ENCODE data around the gene RGL3. TPM values are rescaled to one million over a fixed set of nuclear protein-coding genes. Genes with fewer than 3 reads are reported as not detected.

Gene RGL3
- total RNA-seq, 3 donors from 2014 or later, result 3.7 to 18.4 (median 9.8) TPM

DNA sequence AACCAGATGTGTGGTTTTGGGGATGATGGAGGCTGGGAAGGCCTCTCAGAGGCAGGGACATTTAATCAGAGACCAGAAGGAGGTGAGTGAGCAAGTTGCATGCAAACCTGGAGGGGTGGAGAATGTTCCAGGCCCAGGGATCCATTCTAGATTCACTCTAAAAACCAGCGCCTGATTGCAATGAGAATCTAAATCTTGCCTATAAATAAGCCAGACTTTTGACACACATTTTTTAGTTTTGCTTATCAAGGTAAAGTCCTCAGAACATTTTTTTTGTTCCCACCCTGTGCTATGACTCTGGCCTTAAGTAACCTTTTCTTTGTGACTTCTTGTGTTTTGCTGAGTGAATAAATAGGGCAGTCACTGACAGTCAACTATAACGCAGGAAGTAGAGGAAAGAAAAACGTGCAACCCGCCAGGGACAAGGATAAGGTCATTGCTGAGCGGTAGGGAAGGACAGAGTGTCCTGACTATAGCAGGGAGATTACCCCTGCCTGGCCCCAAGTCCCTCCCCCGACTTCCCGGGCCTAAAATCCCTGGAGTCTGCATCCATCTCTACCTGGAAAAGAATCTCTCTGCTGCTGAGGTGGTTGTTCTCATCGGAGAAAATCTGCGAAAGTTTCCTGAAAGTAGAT, 14.4 kb downstream of the RGL3 start:
- intact Hi-C loops (cut with DNase I; ENCODE audit: low total_unique reads), result no loop called here
- no peak for DNase-seq (ENCODE audit: low spot score in 2 of 2)
- Histone ChIP-seq H3K4me3 (no peak overlapping the region), H3K27me3 (no peaks in the 10 kb centered on the region), H3K36me3 (no peaks in the 10 kb centered on the region), H3K27ac (no peak overlapping the region), H3K4me1 (no peaks in the 10 kb centered on the region), H3K9me3 (no peaks in the 10 kb centered on the region)
- TF ChIP-seq POLR2AphosphoS5 (IDR thresholded peaks at IDR 0.05) (no peak), POLR2A (IDR thresholded peaks at IDR 0.05) (no peak)

DNA sequence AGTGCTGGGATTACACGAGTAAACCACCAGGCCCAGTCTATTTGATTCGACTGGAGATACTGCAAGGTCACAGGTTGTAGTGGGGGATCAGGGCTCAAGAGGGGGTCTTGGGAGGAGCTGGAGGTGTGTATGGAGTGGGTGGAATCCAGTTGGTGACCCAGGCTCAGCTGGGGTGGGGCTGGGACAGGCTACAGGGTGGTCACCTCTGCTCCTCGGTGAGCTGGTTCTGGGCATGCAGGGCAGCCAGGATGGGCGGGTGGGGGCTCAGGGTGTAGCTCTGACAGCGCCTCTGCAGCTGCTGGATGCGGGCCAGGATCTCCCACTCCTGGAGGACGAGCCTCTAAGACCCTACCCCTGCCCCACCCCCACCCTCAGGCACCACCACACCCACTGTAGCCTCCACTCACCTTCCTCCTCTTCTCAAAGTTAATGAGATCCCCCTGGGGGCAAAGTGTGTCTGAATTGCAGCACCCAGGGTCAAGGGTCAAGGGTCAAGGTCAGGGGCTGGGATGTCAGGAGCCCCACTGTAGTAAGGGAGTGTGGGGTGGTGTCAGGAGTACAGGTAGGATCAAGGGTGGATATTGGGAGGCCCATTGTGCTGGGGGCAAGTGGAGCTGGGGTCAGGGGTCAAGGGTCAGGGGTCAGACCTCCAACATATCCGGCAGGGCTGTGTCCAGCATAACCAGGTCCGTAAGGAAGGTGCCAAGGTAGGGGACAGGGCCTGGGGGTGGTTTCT, 17.1 kb downstream of the RGL3 start:
- intact Hi-C loops (cut with DNase I; ENCODE audit: low total_unique reads), result no loop called here
- TF ChIP-seq POLR2AphosphoS5 (IDR thresholded peaks at IDR 0.05) (no peak), POLR2A (IDR thresholded peaks at IDR 0.05) (no peak)
- TF ChIP-seq, protein P1, sequence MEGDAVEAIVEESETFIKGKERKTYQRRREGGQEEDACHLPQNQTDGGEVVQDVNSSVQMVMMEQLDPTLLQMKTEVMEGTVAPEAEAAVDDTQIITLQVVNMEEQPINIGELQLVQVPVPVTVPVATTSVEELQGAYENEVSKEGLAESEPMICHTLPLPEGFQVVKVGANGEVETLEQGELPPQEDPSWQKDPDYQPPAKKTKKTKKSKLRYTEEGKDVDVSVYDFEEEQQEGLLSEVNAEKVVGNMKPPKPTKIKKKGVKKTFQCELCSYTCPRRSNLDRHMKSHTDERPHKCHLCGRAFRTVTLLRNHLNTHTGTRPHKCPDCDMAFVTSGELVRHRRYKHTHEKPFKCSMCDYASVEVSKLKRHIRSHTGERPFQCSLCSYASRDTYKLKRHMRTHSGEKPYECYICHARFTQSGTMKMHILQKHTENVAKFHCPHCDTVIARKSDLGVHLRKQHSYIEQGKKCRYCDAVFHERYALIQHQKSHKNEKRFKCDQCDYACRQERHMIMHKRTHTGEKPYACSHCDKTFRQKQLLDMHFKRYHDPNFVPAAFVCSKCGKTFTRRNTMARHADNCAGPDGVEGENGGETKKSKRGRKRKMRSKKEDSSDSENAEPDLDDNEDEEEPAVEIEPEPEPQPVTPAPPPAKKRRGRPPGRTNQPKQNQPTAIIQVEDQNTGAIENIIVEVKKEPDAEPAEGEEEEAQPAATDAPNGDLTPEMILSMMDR (IDR thresholded peaks at IDR 0.05), result no peak
- Histone ChIP-seq H3K27ac (no peak overlapping the region), H3K27me3 (no peaks in the 10 kb centered on the region), H3K36me3 (no peaks in the 10 kb centered on the region), H3K9me3 (no peaks in the 10 kb centered on the region), H3K4me3 (no peak overlapping the region), H3K4me1 (no peaks in the 10 kb centered on the region)
- DNase-seq (ENCODE audit: low spot score in 2 of 2), result no peak

DNA sequence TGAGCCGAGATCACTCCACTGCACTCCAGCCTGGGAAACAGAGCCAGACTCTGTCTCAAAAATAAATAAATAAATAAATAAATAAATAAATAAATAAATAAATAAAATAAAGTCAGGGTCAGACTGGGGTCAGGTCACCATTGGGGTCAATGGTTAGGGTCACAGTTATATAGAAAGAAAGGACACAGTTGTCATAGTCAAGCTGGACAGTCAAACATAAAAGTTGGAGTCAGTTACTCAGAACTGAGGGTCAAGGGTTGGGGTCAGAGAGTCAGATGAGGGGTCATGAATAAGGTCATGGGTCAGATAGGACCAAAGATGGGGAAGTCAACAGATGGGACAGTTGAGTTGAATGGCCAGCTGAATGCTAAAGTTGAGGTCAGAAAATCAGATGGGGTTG, 18.3 kb downstream of the RGL3 start:
- Histone ChIP-seq H3K27ac (no peak overlapping the region), H3K36me3 (no peaks in the 10 kb centered on the region), H3K27me3 (no peaks in the 10 kb centered on the region), H3K4me3 (no peak overlapping the region), H3K4me1 (no peaks in the 10 kb centered on the region), H3K9me3 (no peaks in the 10 kb centered on the region)
- intact Hi-C loops (cut with DNase I; ENCODE audit: low total_unique reads), result no loop called here
- no peak for DNase-seq (ENCODE audit: low spot score in 2 of 2)
- TF ChIP-seq, protein P1 (IDR thresholded peaks at IDR 0.05), result no peak
- TF ChIP-seq POLR2AphosphoS5 (IDR thresholded peaks at IDR 0.05) (no peak), POLR2A (IDR thresholded peaks at IDR 0.05) (no peak)

DNA sequence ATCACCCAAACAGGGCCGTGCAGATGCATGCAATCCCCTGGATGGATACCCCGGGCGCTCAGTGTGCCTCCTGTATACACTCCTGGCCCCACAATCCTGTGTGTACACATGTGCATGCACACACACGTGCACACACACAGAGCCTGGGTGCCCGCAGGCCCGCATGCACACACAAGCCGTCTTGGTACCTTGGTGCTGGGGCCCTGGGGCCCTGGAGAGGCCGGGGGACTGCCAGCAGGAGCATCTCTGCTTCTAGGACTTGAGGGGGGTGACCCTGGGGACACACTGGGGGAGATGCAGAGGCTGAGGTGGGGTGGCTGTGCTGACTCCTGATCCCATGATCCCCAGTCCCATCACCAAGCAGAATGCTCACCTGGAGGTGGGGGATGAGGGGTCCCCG, 19.4 kb downstream of the RGL3 start:
- DNase-seq (ENCODE audit: low spot score in 2 of 2), result no peak
- no peak overlapping the region for H3K27ac ChIP-seq
- no peaks in the 10 kb centered on the region for H3K4me1 ChIP-seq
- no peaks in the 10 kb centered on the region for H3K9me3 ChIP-seq
- no peak overlapping the region for H3K4me3 ChIP-seq
- intact Hi-C loops (cut with DNase I; ENCODE audit: low total_unique reads), result no loop called here
- no peaks in the 10 kb centered on the region for H3K36me3 ChIP-seq
- TF ChIP-seq POLR2A (IDR thresholded peaks at IDR 0.05), result no peak
- TF ChIP-seq POLR2AphosphoS5 (IDR thresholded peaks at IDR 0.05), result no peak
- TF ChIP-seq, protein P1 (IDR thresholded peaks at IDR 0.05), result no peak
- no peaks in the 10 kb centered on the region for H3K27me3 ChIP-seq

DNA sequence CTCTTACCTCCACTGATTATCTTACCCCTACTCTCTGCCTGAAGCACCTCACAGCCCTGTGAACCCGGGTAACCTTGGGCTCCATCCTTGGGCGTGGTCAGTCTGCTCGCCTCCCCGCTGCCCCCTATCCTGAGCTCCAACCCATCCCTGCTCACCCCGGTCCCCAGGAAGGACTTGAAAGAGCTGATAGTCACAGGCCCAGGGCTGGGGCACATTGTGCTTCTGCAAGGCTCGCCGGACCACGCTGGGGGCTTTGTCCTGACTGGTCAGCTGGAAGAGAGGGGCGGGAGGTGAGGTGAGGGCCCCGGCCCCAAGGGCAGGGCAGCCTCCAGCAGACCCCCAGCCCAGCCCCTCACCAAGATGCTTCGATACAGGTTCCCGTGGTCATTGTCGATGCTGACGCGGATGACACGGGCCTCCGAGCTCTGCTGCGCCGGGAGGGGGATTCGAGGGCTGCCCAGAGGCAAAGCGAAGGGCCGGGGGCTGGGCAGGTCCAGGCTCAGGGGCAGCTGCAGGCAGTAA, 22.0 kb downstream of the RGL3 start:
- Histone ChIP-seq H3K4me1 (no peaks in the 10 kb centered on the region), H3K4me3 (no peak overlapping the region), H3K9me3 (no peaks in the 10 kb centered on the region), H3K27me3 (no peaks in the 10 kb centered on the region), H3K27ac (no peak overlapping the region), H3K36me3 (no peaks in the 10 kb centered on the region)
- TF ChIP-seq POLR2A (IDR thresholded peaks at IDR 0.05), result no peak
- no peak for TF ChIP-seq POLR2AphosphoS5 (IDR thresholded peaks at IDR 0.05)
- TF ChIP-seq, protein P1 (IDR thresholded peaks at IDR 0.05), result no peak
- intact Hi-C loops (cut with DNase I; ENCODE audit: low total_unique reads), result no loop called here
- DNase-seq (ENCODE audit: low spot score in 2 of 2), result no peak

All from breast epithelium (tissue), 4 donors.